Astrocyte (in vitro differentiated cells and primary cell): ENCODE measurements around the gene AZIN2. TPM values are rescaled to one million over a fixed set of nuclear protein-coding genes. Genes with fewer than 3 reads are reported as not detected.
A peak's percentile ranks its signal among the peaks of the same experiment; 100 is the strongest.
"Not testable (repeated sequence)": the region's sequence is repeated elsewhere in the genome, so short reads cannot be mapped to it uniquely, and the experiment has no call there.

ENCODE experiments used
- DNase-seq: peaks from one replicate; pipeline ENCODE4 v3.0.0-alpha.2; 2010; ENCODE audit warnings: low read depth
- FAIRE-seq: peaks from 2 replicates; lab custom pipeline; 2011; peaks lifted over from hg19 to GRCh38; lab: Jason Lieb, UNC
- H2AFZ ChIP-seq: 2 replicates; pipeline ENCODE4 v1.6.0; 2012; ENCODE audit warnings: low read depth, low read length, inconsistent platforms
- H3K27ac ChIP-seq: 2 replicates; pipeline ENCODE4 v1.5.1; 2011; ENCODE audit warnings: low read depth, low read length, inconsistent platforms
- H3K27me3 ChIP-seq: 2 replicates; pipeline ENCODE4 v1.6.0; 2011; ENCODE audit warnings: low read length, inconsistent platforms; ENCODE audit not compliant: insufficient read depth
- H3K36me3 ChIP-seq: 2 replicates; pipeline ENCODE4 v1.5.1; 2011; ENCODE audit warnings: low read length, inconsistent platforms; ENCODE audit not compliant: insufficient read depth
- H3K4me1 ChIP-seq: 2 replicates; pipeline ENCODE4 v1.5.1; 2011; ENCODE audit warnings: low read length, inconsistent platforms; ENCODE audit not compliant: insufficient read depth
- H3K4me2 ChIP-seq: 2 replicates; pipeline ENCODE4 v1.6.0; 2012; ENCODE audit warnings: low read length, inconsistent platforms
- H3K4me3 ChIP-seq: 2 replicates; pipeline ENCODE4 v1.5.1; 2011; ENCODE audit warnings: low read depth, mild to moderate bottlenecking, low read length, inconsistent platforms; ENCODE audit not compliant: insufficient read depth
- H3K79me2 ChIP-seq: 2 replicates; pipeline ENCODE4 v1.6.0; 2012; ENCODE audit warnings: mild to moderate bottlenecking, low read length, inconsistent platforms; ENCODE audit not compliant: insufficient read depth
- H3K9ac ChIP-seq: 2 replicates; pipeline ENCODE4 v1.6.0; 2012; ENCODE audit warnings: mild to moderate bottlenecking, low read length, inconsistent platforms
- H3K9me3 ChIP-seq: 2 replicates; pipeline ENCODE4 v1.5.1; 2012; ENCODE audit warnings: low read depth, mild to moderate bottlenecking, low read length, inconsistent platforms; ENCODE audit not compliant: insufficient read depth
- H4K20me1 ChIP-seq: 2 replicates; pipeline ENCODE4 v1.6.0; 2012; ENCODE audit warnings: low read length, inconsistent platforms; ENCODE audit not compliant: insufficient read depth
- H3K27ac Mint-ChIP-seq: one replicate; pipeline ENCODE4 v1.8.0; 2021; ENCODE audit warnings: mild to moderate bottlenecking, mixed read lengths; ENCODE audit not compliant: unreplicated experiment
- H3K27me3 Mint-ChIP-seq: one replicate; pipeline ENCODE4 v1.8.0; 2021; ENCODE audit warnings: low read depth, mixed read lengths; ENCODE audit not compliant: unreplicated experiment
- H3K36me3 Mint-ChIP-seq: one replicate; pipeline ENCODE4 v1.8.0; 2021; ENCODE audit warnings: low read depth, mixed read lengths; ENCODE audit not compliant: unreplicated experiment
- H3K4me1 Mint-ChIP-seq: one replicate; pipeline ENCODE4 v1.8.0; 2021; ENCODE audit warnings: low read depth, mixed read lengths; ENCODE audit not compliant: unreplicated experiment
- H3K4me3 Mint-ChIP-seq: one replicate; pipeline ENCODE4 v1.8.0; 2021; ENCODE audit warnings: mild to moderate bottlenecking, moderate library complexity, mixed read lengths; ENCODE audit not compliant: unreplicated experiment
- H3K9me3 Mint-ChIP-seq: one replicate; pipeline ENCODE4 v1.8.0; 2021; ENCODE audit warnings: mild to moderate bottlenecking, mixed read lengths; ENCODE audit not compliant: unreplicated experiment
- CTCF ChIP-seq: IDR thresholded peaks from 2 replicates; pipeline ENCODE4 v1.5.1; 2011; ENCODE audit warnings: low read depth, mild to moderate bottlenecking, inconsistent platforms, low read length, moderate library complexity; ENCODE audit not compliant: insufficient read depth
- EZH2 ChIP-seq: IDR thresholded peaks from 2 replicates; pipeline ENCODE4 v1.6.1; 2012; ENCODE audit warnings: mild to moderate bottlenecking, low read length, inconsistent platforms; ENCODE audit not compliant: insufficient read depth
- total RNA-seq: library from RNA; stranded (reverse); gene quantifications from 2 replicates; pipeline ENCODE4 v1.2.1, GENCODE V29; 2021

Gene AZIN2
- total RNA-seq, 1 donor from 2014 or later, result 10.1 TPM

- H3K9me3 Mint-ChIP-seq, result peaks cover 44% of the 10 kb centered on the region
- H3K27ac ChIP-seq, result peak overlapping the region; percentile 36
- peak overlapping the region; percentile 87 for H3K27ac Mint-ChIP-seq
Measured at GRCh38 chr1:33060579-33061083, 20.3 kb upstream of the AZIN2 start.

GRCh38 chr1:33061834-33062233 lies 19.1 kb upstream of the AZIN2 start:
- Histone ChIP-seq H3K9me3 (peaks cover 7% of the 10 kb centered on the region), H3K36me3 (no peaks in the 10 kb centered on the region), H4K20me1 (no peaks in the 10 kb centered on the region), H3K27ac (no peak overlapping the region), H2AFZ (no peak overlapping the region), H3K4me2 (no peak overlapping the region), H3K4me1 (peaks cover 12% of the 10 kb centered on the region), H3K79me2 (no peaks in the 10 kb centered on the region), H3K27me3 (no peaks in the 10 kb centered on the region), H3K9ac (no peak overlapping the region), H3K4me3 (no peak overlapping the region)
- no peaks in the 10 kb centered on the region for H3K27me3 Mint-ChIP-seq
- FAIRE-seq, result no peak
- H3K9me3 Mint-ChIP-seq, result peaks cover 49% of the 10 kb centered on the region
- no peak for DNase-seq
- peaks cover 10% of the 10 kb centered on the region for H3K36me3 Mint-ChIP-seq
- H3K27ac Mint-ChIP-seq, result peak overlapping the region; percentile 18
- no peak for TF ChIP-seq EZH2
- no peak for TF ChIP-seq CTCF
- H3K4me3 Mint-ChIP-seq, result no peak overlapping the region
- H3K4me1 Mint-ChIP-seq, result peaks cover 11% of the 10 kb centered on the region

More at GRCh38 chr1:33060579-33061083, 20.3 kb upstream of the AZIN2 start:
- no peak overlapping the region for H3K4me3 Mint-ChIP-seq
- Histone ChIP-seq H3K9ac (no peak overlapping the region), H3K4me3 (no peak overlapping the region), H3K79me2 (no peaks in the 10 kb centered on the region), H3K36me3 (no peaks in the 10 kb centered on the region), H3K9me3 (peaks cover 7% of the 10 kb centered on the region), H3K4me2 (peak overlapping the region; percentile 54), H2AFZ (no peak overlapping the region), H3K4me1 (peaks cover 12% of the 10 kb centered on the region), H3K27me3 (no peaks in the 10 kb centered on the region), H4K20me1 (no peaks in the 10 kb centered on the region)
- H3K27me3 Mint-ChIP-seq, result no peaks in the 10 kb centered on the region
- H3K4me1 Mint-ChIP-seq, result peaks cover 12% of the 10 kb centered on the region
- DNase-seq (peak; percentile 98), FAIRE-seq (peak; percentile 55)
- TF ChIP-seq CTCF (no peak), EZH2 (no peak)
- H3K36me3 Mint-ChIP-seq, result peaks cover 10% of the 10 kb centered on the region

GRCh38 chr1:33064284-33064683 lies 16.7 kb upstream of the AZIN2 start:
- not testable (repeated sequence) for H2AFZ ChIP-seq, H3K36me3 ChIP-seq, H3K27me3 Mint-ChIP-seq, H3K27ac ChIP-seq, H3K79me2 ChIP-seq, H3K9me3 ChIP-seq, H3K4me2 ChIP-seq, H3K27ac Mint-ChIP-seq, H3K4me3 Mint-ChIP-seq, H3K9ac ChIP-seq, H3K27me3 ChIP-seq, H4K20me1 ChIP-seq, DNase-seq, H3K4me3 ChIP-seq, FAIRE-seq
- peaks cover 12% of the 10 kb centered on the region for H3K4me1 ChIP-seq
- H3K36me3 Mint-ChIP-seq, result peaks cover 13% of the 10 kb centered on the region
- H3K9me3 Mint-ChIP-seq, result peaks cover 54% of the 10 kb centered on the region
- H3K4me1 Mint-ChIP-seq, result peaks cover 11% of the 10 kb centered on the region
